Measurements from ENCODE around the gene HLA-DMA. TPM values are rescaled to one million over a fixed set of nuclear protein-coding genes. Genes with fewer than 3 reads are reported as not detected.

HLA-DMA gene
- total RNA-seq, 2 donors from 2014 or later: 14.5 to 26.1 TPM

DNA sequence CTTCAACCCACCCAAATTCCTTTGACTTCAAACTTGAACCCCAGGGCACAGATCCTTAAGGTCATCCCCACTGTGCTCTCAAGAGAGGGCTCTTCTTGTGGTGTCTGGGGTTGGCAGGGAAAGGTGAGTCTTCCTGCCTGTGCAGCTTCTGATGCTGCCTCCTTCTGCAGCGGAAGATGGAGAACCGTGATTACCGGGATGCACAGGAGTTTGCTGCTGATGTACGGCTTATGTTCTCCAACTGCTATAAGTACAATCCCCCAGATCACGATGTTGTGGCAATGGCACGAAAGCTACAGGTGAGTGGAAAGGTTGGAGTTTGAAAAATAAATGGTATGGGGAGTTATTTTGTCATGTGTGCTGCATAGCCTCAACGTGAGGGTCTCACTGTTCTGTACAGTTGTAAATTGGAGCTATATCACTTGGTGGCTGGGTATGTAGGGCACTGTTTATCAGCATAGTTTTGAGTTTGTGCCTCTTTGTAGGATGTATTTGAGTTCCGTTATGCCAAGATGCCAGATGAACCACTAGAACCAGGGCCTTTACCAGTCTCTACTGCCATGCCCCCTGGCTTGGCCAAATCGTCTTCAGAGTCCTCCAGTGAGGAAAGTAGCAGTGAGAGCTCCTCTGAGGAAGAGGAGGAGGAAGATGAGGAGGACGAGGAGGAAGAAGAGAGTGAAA is 24.5 kb upstream of the HLA-DMA start:
- intact Hi-C loops (cut with DNase I): no loop called here
- TF ChIP-seq, protein P1, sequence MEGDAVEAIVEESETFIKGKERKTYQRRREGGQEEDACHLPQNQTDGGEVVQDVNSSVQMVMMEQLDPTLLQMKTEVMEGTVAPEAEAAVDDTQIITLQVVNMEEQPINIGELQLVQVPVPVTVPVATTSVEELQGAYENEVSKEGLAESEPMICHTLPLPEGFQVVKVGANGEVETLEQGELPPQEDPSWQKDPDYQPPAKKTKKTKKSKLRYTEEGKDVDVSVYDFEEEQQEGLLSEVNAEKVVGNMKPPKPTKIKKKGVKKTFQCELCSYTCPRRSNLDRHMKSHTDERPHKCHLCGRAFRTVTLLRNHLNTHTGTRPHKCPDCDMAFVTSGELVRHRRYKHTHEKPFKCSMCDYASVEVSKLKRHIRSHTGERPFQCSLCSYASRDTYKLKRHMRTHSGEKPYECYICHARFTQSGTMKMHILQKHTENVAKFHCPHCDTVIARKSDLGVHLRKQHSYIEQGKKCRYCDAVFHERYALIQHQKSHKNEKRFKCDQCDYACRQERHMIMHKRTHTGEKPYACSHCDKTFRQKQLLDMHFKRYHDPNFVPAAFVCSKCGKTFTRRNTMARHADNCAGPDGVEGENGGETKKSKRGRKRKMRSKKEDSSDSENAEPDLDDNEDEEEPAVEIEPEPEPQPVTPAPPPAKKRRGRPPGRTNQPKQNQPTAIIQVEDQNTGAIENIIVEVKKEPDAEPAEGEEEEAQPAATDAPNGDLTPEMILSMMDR (IDR thresholded peaks at IDR 0.05): no peak
- no peak overlapping the region for H3K9ac ChIP-seq (ENCODE audit: low read depth in 2 of 2, low read length in 2 of 2)
- H3K9me3 ChIP-seq: no peaks in the 10 kb centered on the region
- no peaks in the 10 kb centered on the region for H3K27me3 ChIP-seq
- H3K27ac ChIP-seq: no peak overlapping the region
- no peak overlapping the region for H3K4me3 ChIP-seq
- peaks cover 53% of the 10 kb centered on the region for H3K36me3 ChIP-seq
- DNase-seq: no peak
- peaks cover 34% of the 10 kb centered on the region for H3K4me1 ChIP-seq

DNA sequence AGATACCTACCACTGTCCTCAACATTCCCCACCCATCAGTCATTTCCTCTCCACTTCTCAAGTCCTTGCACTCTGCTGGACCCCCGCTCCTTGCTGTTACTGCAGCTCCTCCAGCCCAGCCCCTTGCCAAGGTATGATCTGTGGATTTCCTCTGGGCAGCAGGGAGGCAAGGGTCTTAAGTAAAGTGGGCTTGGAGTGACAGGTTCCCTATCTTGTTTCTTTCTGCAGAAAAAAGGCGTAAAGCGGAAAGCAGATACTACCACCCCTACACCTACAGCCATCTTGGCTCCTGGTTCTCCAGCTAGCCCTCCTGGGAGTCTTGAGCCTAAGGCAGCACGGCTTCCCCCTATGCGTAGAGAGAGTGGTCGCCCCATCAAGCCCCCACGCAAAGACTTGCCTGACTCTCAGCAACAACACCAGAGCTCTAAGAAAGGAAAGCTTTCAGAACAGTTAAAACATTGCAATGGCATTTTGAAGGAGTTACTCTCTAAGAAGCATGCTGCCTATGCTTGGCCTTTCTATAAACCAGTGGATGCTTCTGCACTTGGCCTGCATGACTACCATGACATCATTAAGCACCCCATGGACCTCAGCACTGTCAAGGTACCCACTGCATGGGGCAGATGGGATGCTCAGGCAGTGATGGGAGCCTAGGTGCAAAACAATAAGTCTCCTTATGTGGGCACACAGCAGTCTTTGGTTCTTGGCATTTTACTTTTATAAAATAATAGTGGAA is 23.6 kb upstream of the HLA-DMA start:
- H3K4me1 ChIP-seq: peaks cover 34% of the 10 kb centered on the region

DNA sequence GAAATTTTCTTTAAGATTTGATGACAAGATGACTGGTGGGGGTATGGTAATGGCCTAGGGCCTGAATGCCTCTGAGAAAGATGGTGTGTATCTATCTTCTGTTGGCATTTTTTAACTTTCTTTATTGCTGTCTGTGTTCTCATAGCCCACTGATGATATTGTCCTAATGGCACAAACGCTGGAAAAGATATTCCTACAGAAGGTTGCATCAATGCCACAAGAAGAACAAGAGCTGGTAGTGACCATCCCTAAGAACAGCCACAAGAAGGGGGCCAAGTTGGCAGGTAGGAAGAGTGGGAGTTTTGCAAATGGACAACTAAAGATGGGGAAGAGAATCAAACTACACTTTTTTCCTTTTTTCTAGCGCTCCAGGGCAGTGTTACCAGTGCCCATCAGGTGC is 23.0 kb upstream of the HLA-DMA start:
- intact Hi-C loops (cut with DNase I): no loop called here
- no peak overlapping the region for H3K9ac ChIP-seq (ENCODE audit: low read depth in 2 of 2, low read length in 2 of 2)
- H3K36me3 ChIP-seq: peaks cover 52% of the 10 kb centered on the region
- H3K27ac ChIP-seq: no peak overlapping the region
- no peaks in the 10 kb centered on the region for H3K27me3 ChIP-seq
- TF ChIP-seq, protein P1 (IDR thresholded peaks at IDR 0.05): no peak
- H3K9me3 ChIP-seq: no peaks in the 10 kb centered on the region
- H3K4me3 ChIP-seq: no peak overlapping the region
- DNase-seq: no peak
- H3K4me1 ChIP-seq: peaks cover 34% of the 10 kb centered on the region

More for the DNA sequence above, 23.6 kb upstream of the HLA-DMA start:
- H3K27me3 ChIP-seq: no peaks in the 10 kb centered on the region
- H3K9ac ChIP-seq (ENCODE audit: low read depth in 2 of 2, low read length in 2 of 2): no peak overlapping the region
- H3K9me3 ChIP-seq: no peaks in the 10 kb centered on the region
- H3K36me3 ChIP-seq: peaks cover 53% of the 10 kb centered on the region
- TF ChIP-seq, protein P1 (IDR thresholded peaks at IDR 0.05): no peak
- no peak overlapping the region for H3K4me3 ChIP-seq
- DNase-seq: no peak
- no peak overlapping the region for H3K27ac ChIP-seq
- intact Hi-C loops (cut with DNase I): no loop called here

DNA sequence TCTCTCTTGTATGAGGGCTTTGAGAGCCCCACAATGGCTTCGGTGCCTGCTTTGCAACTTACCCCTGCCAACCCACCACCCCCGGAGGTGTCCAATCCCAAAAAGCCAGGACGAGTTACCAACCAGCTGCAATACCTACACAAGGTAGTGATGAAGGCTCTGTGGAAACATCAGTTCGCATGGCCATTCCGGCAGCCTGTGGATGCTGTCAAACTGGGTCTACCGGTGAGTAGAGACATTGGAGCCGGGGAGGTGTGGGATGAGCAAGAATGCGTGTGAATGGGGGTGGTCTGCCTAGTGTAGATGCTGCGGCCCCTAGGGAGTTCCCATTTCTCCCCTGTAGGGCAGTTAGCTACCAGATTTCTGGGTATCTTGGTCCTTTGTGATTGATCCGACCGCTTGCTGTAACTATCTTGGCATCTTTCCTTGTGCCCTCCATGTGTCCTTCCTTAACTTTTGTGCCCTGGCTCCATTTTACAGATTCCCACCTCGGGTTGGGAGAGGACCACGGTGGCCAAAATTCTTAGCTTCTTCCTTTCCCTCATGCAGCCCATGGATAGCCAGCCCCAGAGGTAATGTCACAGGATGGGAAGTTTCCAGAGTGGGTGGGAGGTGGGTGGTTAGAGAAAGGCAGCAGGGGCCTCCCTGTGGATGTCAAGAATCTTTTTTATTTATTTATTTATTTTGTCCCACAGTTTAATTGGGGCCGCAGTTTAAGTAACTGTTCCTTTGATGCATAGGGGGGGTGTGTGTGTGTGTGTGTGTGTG is 21.8 kb upstream of the HLA-DMA start:
- H3K36me3 ChIP-seq: peaks cover 40% of the 10 kb centered on the region
- H3K27ac ChIP-seq: peak overlapping the region; percentile 87
- H3K4me3 ChIP-seq: peak overlapping the region; percentile 91
- H3K9ac ChIP-seq (ENCODE audit: low read depth in 2 of 2, low read length in 2 of 2): peak overlapping the region; percentile 48 to 97
- DNase-seq: no peak
- peaks cover 25% of the 10 kb centered on the region for H3K4me1 ChIP-seq
- no peaks in the 10 kb centered on the region for H3K9me3 ChIP-seq
- H3K27me3 ChIP-seq: no peaks in the 10 kb centered on the region
- intact Hi-C loops (cut with DNase I): no loop called here
- TF ChIP-seq, protein P1 (IDR thresholded peaks at IDR 0.05): no peak

DNA sequence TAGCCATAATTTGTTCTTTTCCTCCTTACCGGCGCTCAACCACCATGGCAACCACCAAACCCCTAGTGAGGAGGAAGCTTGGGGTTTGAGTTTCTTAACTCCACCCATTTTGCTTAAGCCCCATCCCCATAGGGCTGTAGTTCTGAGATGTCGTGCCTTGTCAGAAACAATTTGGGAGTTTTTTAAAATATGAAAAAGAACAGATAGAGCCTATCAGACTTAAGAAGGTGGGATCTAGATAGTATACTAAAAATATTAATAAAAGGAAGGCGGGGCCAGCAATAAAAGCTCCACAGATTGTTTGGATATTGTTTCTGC is 21.1 kb upstream of the HLA-DMA start:
- TF ChIP-seq, protein P1 (IDR thresholded peaks at IDR 0.05): no peak
- no peaks in the 10 kb centered on the region for H3K27me3 ChIP-seq
- no peaks in the 10 kb centered on the region for H3K9me3 ChIP-seq
- peak overlapping the region; percentile 66 to 97 for H3K9ac ChIP-seq (ENCODE audit: low read depth in 2 of 2, low read length in 2 of 2)
- peaks cover 33% of the 10 kb centered on the region for H3K36me3 ChIP-seq
- H3K4me3 ChIP-seq: peak overlapping the region; percentile 91
- peak overlapping the region; percentile 87 for H3K27ac ChIP-seq
- DNase-seq: peak; percentile 64
- H3K4me1 ChIP-seq: peaks cover 22% of the 10 kb centered on the region
- intact Hi-C loops (cut with DNase I): no loop called here
